Vagina (tissue), 2 donors: Measurements from ENCODE around the gene SERPINB10. TPM values are rescaled to one million over a fixed set of nuclear protein-coding genes. Genes with fewer than 3 reads are reported as not detected.

Source experiments
- DNase-seq, 2 donors: peaks; one replicate each; pipeline ENCODE4 v3.0.0-alpha.2; 2017; ENCODE audit errors: extremely low spot score in 2 of 2
- H3K27ac ChIP-seq: fragments of 200-600 bp; sonication (generic); one replicate; pipeline ENCODE4 v1.5.1; 2019
- H3K27me3 ChIP-seq: fragments of 200-600 bp; sonication (generic); one replicate; pipeline ENCODE4 v1.5.1; 2019
- H3K36me3 ChIP-seq, 2 donors: fragments of 200-600 bp; sonication (generic); one replicate each; pipeline ENCODE4 v1.5.1; 2017 to 2019
- H3K4me1 ChIP-seq: fragments of 200-600 bp; sonication (generic); one replicate; pipeline ENCODE4 v1.5.1; 2019
- H3K4me3 ChIP-seq, 2 donors: fragments of 200-600 bp; sonication (generic); 1 replicate in 1 of 2; 2 replicates in 1 of 2; pipeline ENCODE4 v1.5.1; 2016 to 2019
- H3K9me3 ChIP-seq: fragments of 200-600 bp; sonication (generic); one replicate; pipeline ENCODE4 v1.5.1; 2019
- CTCF ChIP-seq, 3 experiments: fragments of 450-650 bp in 2 of 3; fragments of 200-600 bp in 1 of 3; sonication (generic) in 1 of 3; IDR thresholded peaks; one replicate each; pipeline ENCODE4 v1.5.1; 2017 to 2019; ENCODE audit warnings: antibody characterized with exemption in 3 of 3, mild to moderate bottlenecking in 2 of 3, moderate library complexity in 2 of 3
- POLR2A ChIP-seq, 2 donors: fragments of 450-650 bp; IDR thresholded peaks; one replicate each; pipeline ENCODE4 v1.6.1; 2017; ENCODE audit warnings: antibody characterized with exemption in 2 of 2, mild to moderate bottlenecking in 2 of 2, moderate library complexity in 2 of 2
- POLR2AphosphoS5 ChIP-seq, 2 donors: sonication (generic); formaldehyde crosslinking; IDR thresholded peaks; one replicate each; pipeline ENCODE4 v1.9.0; 2017; ENCODE audit warnings: antibody characterized with exemption in 2 of 2, mild to moderate bottlenecking in 2 of 2, low read depth in 1 of 2; ENCODE audit not compliant: insufficient read depth in 1 of 2
- intact Hi-C: fragments of 100-400 bp; cut with DNase I; formaldehyde crosslinking; loops from one replicate; pipeline ENCODE4 v1.15.1; 2023
- total RNA-seq: library from RNA; depleted of rRNA; stranded (reverse); fragments of >200 nt; gene quantifications from one replicate; pipeline ENCODE4 v1.2.3, GENCODE V29; 2016

Gene SERPINB10
- total RNA-seq, 1 donor from 2014 or later, result 0.98 TPM

- Histone ChIP-seq H3K36me3 (no peaks in the 10 kb centered on the region), H3K4me3 (no peak overlapping the region), H3K27ac (no peak overlapping the region), H3K27me3 (no peaks in the 10 kb centered on the region), H3K4me1 (no peaks in the 10 kb centered on the region), H3K9me3 (no peaks in the 10 kb centered on the region)
- no peak for TF ChIP-seq POLR2A (IDR thresholded peaks at IDR 0.05)
- no peak for TF ChIP-seq POLR2AphosphoS5 (IDR thresholded peaks at IDR 0.05; ENCODE audit: insufficient read depth in 1 of 2, low read depth in 1 of 2)
- no peak for TF ChIP-seq CTCF (IDR thresholded peaks at IDR 0.05)
- intact Hi-C loops, result no loop called here
- DNase-seq, result no peak
Observed at GRCh38 chr18:63906056-63906455, 1.7 kb upstream of the SERPINB10 start.

GRCh38 chr18:63908858-63909257 is 1.1 kb downstream of the SERPINB10 start:
- no peaks in the 10 kb centered on the region for H3K27me3 ChIP-seq
- TF ChIP-seq POLR2A (IDR thresholded peaks at IDR 0.05), result no peak
- TF ChIP-seq POLR2AphosphoS5 (IDR thresholded peaks at IDR 0.05; ENCODE audit: insufficient read depth in 1 of 2, low read depth in 1 of 2), result no peak
- no peak for TF ChIP-seq CTCF (IDR thresholded peaks at IDR 0.05)
- intact Hi-C loops, result no loop called here

GRCh38 chr18:63909870-63910269 is 2.1 kb downstream of the SERPINB10 start:
- Histone ChIP-seq H3K9me3 (no peaks in the 10 kb centered on the region), H3K27me3 (no peaks in the 10 kb centered on the region), H3K36me3 (no peaks in the 10 kb centered on the region), H3K4me3 (no peak overlapping the region), H3K27ac (no peak overlapping the region), H3K4me1 (no peaks in the 10 kb centered on the region)
- no peak for TF ChIP-seq CTCF (IDR thresholded peaks at IDR 0.05)
- no peak for TF ChIP-seq POLR2AphosphoS5 (IDR thresholded peaks at IDR 0.05; ENCODE audit: insufficient read depth in 1 of 2, low read depth in 1 of 2)
- DNase-seq, result no peak
- intact Hi-C loops, result no loop called here

More at GRCh38 chr18:63908858-63909257, 1.1 kb downstream of the SERPINB10 start:
- Histone ChIP-seq H3K36me3 (no peaks in the 10 kb centered on the region), H3K27ac (no peak overlapping the region), H3K4me1 (no peaks in the 10 kb centered on the region), H3K4me3 (no peak overlapping the region), H3K9me3 (no peaks in the 10 kb centered on the region)
- DNase-seq, result no peak

GRCh38 chr18:63917817-63918216 is 10.1 kb downstream of the SERPINB10 start:
- intact Hi-C loops, result no loop called here
- H3K27ac ChIP-seq, result no peak overlapping the region
- no peak for TF ChIP-seq POLR2AphosphoS5 (IDR thresholded peaks at IDR 0.05; ENCODE audit: insufficient read depth in 1 of 2, low read depth in 1 of 2)
- H3K4me3 ChIP-seq, result no peak overlapping the region
- no peaks in the 10 kb centered on the region for H3K4me1 ChIP-seq
- DNase-seq, result no peak
- no peaks in the 10 kb centered on the region for H3K9me3 ChIP-seq
- H3K27me3 ChIP-seq, result no peaks in the 10 kb centered on the region
- no peaks in the 10 kb centered on the region for H3K36me3 ChIP-seq

GRCh38 chr18:63922049-63922448 is 14.3 kb downstream of the SERPINB10 start:
- Histone ChIP-seq H3K4me3 (no peak overlapping the region), H3K4me1 (no peaks in the 10 kb centered on the region), H3K27me3 (no peaks in the 10 kb centered on the region), H3K27ac (no peak overlapping the region), H3K9me3 (no peaks in the 10 kb centered on the region), H3K36me3 (no peaks in the 10 kb centered on the region)
- TF ChIP-seq CTCF (IDR thresholded peaks at IDR 0.05), result no peak
- no peak for TF ChIP-seq POLR2A (IDR thresholded peaks at IDR 0.05)
- no peak for TF ChIP-seq POLR2AphosphoS5 (IDR thresholded peaks at IDR 0.05; ENCODE audit: insufficient read depth in 1 of 2, low read depth in 1 of 2)
- intact Hi-C loops, result no loop called here
- no peak for DNase-seq

GRCh38 chr18:63924551-63924950 is 16.8 kb downstream of the SERPINB10 start:
- intact Hi-C loops, result no loop called here
- DNase-seq, result no peak
- H3K4me1 ChIP-seq, result no peaks in the 10 kb centered on the region
- no peak overlapping the region for H3K27ac ChIP-seq
- no peaks in the 10 kb centered on the region for H3K36me3 ChIP-seq
- TF ChIP-seq POLR2A (IDR thresholded peaks at IDR 0.05), result no peak
- no peaks in the 10 kb centered on the region for H3K27me3 ChIP-seq
- no peak overlapping the region for H3K4me3 ChIP-seq
- no peaks in the 10 kb centered on the region for H3K9me3 ChIP-seq
